Activated CD8-positive, alpha-beta memory T cell treated with anti-CD3 and anti-CD28 coated beads, Interleukin-2, amount 10 ng/mL, durations not matched to agents 7 days and 5 days (primary cell): Measurements from ENCODE around the gene RING1. TPM values are rescaled to one million over a fixed set of nuclear protein-coding genes. Genes with fewer than 3 reads are reported as not detected.

ENCODE experiments used
- ATAC-seq: fragments of 150-1000 bp; cut with Tn5 transposase; one replicate; pipeline ENCODE4 v1.10.0; 2021; ENCODE audit warnings: moderate library complexity
- CTCF ChIA-PET: fragments of 350-600 bp; sonication (Branson Sonifier 250); formaldehyde crosslinking; loops from one replicate; lab custom pipeline; 2021; ENCODE audit warnings: antibody characterized with exemption; lab: Charles Lee
- DNase-seq: peaks from one replicate; pipeline ENCODE4 v3.0.0-alpha.2; 2020
- H3K27ac Mint-ChIP-seq: one replicate; pipeline ENCODE4 v1.8.0; 2021; ENCODE audit warnings: mild to moderate bottlenecking, mixed read lengths
- H3K27me3 Mint-ChIP-seq: one replicate; pipeline ENCODE4 v1.8.0; 2021; ENCODE audit warnings: mixed read lengths
- H3K36me3 Mint-ChIP-seq: one replicate; pipeline ENCODE4 v1.8.0; 2021; ENCODE audit warnings: mild to moderate bottlenecking, mixed read lengths
- H3K4me1 Mint-ChIP-seq: one replicate; pipeline ENCODE4 v1.8.0; 2021; ENCODE audit warnings: mixed read lengths
- H3K4me3 Mint-ChIP-seq: one replicate; pipeline ENCODE4 v1.8.0; 2021; ENCODE audit warnings: mild to moderate bottlenecking, moderate library complexity, mixed read lengths
- H3K9me3 Mint-ChIP-seq: one replicate; pipeline ENCODE4 v1.8.0; 2022; ENCODE audit warnings: low read depth, mixed read lengths
- total RNA-seq, 2 experiments: library from RNA; stranded (reverse); gene quantifications; one replicate each; pipeline ENCODE4 v1.2.3, GENCODE V29; 2021

The RING1 gene
- total RNA-seq, 2 experiments from 2014 or later = 32.6 to 37.8 TPM

DNA sequence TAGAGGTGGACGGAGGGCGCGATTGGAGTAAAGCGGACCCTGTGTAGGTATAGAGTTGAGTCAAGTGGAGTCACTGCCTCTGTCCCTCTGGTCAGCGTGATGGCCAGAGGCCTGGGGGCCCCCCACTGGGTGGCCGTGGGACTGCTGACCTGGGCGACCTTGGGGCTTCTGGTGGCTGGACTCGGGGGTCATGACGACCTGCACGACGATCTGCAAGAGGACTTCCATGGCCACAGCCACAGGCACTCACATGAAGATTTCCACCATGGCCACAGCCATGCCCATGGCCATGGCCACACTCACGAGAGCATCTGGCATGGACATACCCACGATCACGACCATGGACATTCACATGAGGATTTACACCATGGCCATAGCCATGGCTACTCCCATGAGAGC, 7.2 kb upstream of the RING1 start:
- peaks cover 32% of the 10 kb centered on the region for H3K36me3 Mint-ChIP-seq
- peak overlapping the region; percentile 99 for H3K4me3 Mint-ChIP-seq
- no peaks in the 10 kb centered on the region for H3K9me3 Mint-ChIP-seq
- H3K27ac Mint-ChIP-seq = peak overlapping the region; percentile 97
- DNase-seq (no peak), ATAC-seq (no peak)
- H3K4me1 Mint-ChIP-seq = peaks cover 72% of the 10 kb centered on the region
- CTCF ChIA-PET = no interaction called here
- no peaks in the 10 kb centered on the region for H3K27me3 Mint-ChIP-seq

- CTCF ChIA-PET = no interaction called here
- Mint-ChIP-seq H3K9me3 (no peaks in the 10 kb centered on the region), H3K27me3 (no peaks in the 10 kb centered on the region), H3K4me1 (peaks cover 79% of the 10 kb centered on the region), H3K36me3 (peaks cover 28% of the 10 kb centered on the region), H3K4me3 (peak overlapping the region; percentile 99), H3K27ac (peak overlapping the region; percentile 97)
- no peak for DNase-seq
- ATAC-seq = no peak
These were observed 6.4 kb upstream of the RING1 start for GRCh38 chr6:33201935-33202334.

GRCh38 chr6:33202799-33203198, 5.5 kb upstream of the RING1 start:
- Mint-ChIP-seq H3K27me3 (no peaks in the 10 kb centered on the region), H3K4me3 (peak overlapping the region; percentile 16), H3K4me1 (peaks cover 74% of the 10 kb centered on the region), H3K9me3 (no peaks in the 10 kb centered on the region), H3K27ac (peak overlapping the region; percentile 29), H3K36me3 (peaks cover 28% of the 10 kb centered on the region)
- DNase-seq (peak; percentile 40), ATAC-seq (no peak)
- CTCF ChIA-PET = interaction anchor here (1.1 kb wide), 1 partner anchor 45 kb away, joined by 4 read pairs; no protein-coding TSS in a partner anchor

- Mint-ChIP-seq H3K9me3 (no peaks in the 10 kb centered on the region), H3K4me3 (peak overlapping the region; percentile 82), H3K27me3 (no peaks in the 10 kb centered on the region), H3K4me1 (peaks cover 66% of the 10 kb centered on the region), H3K27ac (no peak overlapping the region), H3K36me3 (peaks cover 28% of the 10 kb centered on the region)
- CTCF ChIA-PET = interaction anchor here (1.1 kb wide), 1 partner anchor 44 kb away, joined by 4 read pairs; no protein-coding TSS in a partner anchor
- DNase-seq (no peak), ATAC-seq (no peak)
These were observed 4.7 kb upstream of the RING1 start for GRCh38 chr6:33203443-33204164.

DNA sequence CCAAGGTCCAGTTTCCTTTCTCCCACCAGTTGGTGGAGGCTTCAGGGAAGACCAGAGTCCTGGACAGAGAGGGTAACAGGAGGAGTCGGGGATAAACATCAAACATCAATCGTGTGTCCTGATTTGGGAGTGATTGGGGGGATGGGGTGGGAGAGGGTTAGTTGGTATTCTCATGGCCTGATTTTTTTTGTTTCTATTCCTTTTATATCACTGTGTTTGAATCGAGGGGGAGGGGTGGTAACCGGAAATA, 4.2 kb upstream of the RING1 start:
- Mint-ChIP-seq H3K27me3 (no peaks in the 10 kb centered on the region), H3K36me3 (peaks cover 26% of the 10 kb centered on the region)
- CTCF ChIA-PET = interaction anchor here (1.0 to 2.4 kb wide), 3 partner anchors 45 to 358 kb away, joined by 3 to 22 read pairs (median 3); no protein-coding TSS in a partner anchor

DNA sequence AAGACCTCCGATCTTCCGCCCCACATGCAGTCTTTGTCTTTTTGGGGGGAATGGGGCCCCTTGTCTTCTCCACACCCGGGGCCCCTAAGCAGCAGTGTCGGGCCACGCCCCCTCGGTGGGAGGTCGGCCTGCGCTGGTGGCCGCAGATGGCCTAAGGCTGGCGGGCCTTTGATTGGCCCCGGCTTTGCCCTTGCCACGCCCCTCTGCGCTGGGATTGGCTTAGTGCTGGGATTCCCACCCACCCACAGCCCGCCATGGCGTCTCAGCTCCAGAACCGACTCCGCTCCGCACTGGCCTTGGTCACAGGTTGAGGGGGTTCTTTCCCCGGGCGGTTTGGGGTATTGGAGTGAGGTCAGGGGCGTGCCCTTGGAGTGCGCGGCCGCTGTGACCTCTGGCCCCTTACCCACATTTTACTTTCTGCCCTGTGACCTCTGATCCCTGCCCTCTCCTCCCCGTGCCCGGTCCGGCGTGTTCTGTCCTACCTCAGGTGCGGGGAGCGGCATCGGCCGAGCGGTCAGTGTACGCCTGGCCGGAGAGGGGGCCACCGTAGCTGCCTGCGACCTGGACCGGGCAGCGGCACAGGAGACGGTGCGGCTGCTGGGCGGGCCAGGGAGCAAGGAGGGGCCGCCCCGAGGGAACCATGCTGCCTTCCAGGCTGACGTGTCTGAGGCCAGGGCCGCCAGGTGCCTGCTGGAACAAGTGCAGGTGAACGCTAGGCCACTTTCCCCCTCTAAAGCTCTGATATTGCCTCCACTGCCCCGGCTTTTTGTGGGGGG, 3.7 kb upstream of the RING1 start, which contains the start of gene HSD17B8:
Gene HSD17B8 (plus strand): TSS at position 241 of the 776 bp plus-strand sequence. CDS start 14 bp downstream, at position 255.
- no peaks in the 10 kb centered on the region for H3K27me3 Mint-ChIP-seq
- H3K36me3 Mint-ChIP-seq = peaks cover 30% of the 10 kb centered on the region
- peak within 1 kb of the TSS; percentile 82 for H3K4me3 Mint-ChIP-seq
- peak within 1 kb of the TSS; percentile 94 for H3K27ac Mint-ChIP-seq
- peaks cover 66% of the 10 kb centered on the region for H3K4me1 Mint-ChIP-seq
- ATAC-seq = peak; percentile 71
- no peaks in the 10 kb centered on the region for H3K9me3 Mint-ChIP-seq
- CTCF ChIA-PET = interaction anchor here (1.0 to 2.4 kb wide), 4 partner anchors 43 to 359 kb away, joined by 3 to 22 read pairs (median 4); no protein-coding TSS in a partner anchor
- peak; percentile 96 for DNase-seq

More for the DNA sequence above, 4.2 kb upstream of the RING1 start:
- H3K4me1 Mint-ChIP-seq = peaks cover 66% of the 10 kb centered on the region
- H3K27ac Mint-ChIP-seq = peak overlapping the region; percentile 41
- DNase-seq (no peak), ATAC-seq (no peak)
- peak overlapping the region; percentile 82 for H3K4me3 Mint-ChIP-seq
- H3K9me3 Mint-ChIP-seq = no peaks in the 10 kb centered on the region

- H3K4me1 Mint-ChIP-seq = peaks cover 65% of the 10 kb centered on the region
- peak; percentile 24 for ATAC-seq
- CTCF ChIA-PET = interaction anchor here (1.1 to 2.4 kb wide), 3 partner anchors 44 to 359 kb away, joined by 3 to 22 read pairs (median 4); no protein-coding TSS in a partner anchor
These were observed 2.9 kb upstream of the RING1 start for GRCh38 chr6:33205191-33206026.

DNA sequence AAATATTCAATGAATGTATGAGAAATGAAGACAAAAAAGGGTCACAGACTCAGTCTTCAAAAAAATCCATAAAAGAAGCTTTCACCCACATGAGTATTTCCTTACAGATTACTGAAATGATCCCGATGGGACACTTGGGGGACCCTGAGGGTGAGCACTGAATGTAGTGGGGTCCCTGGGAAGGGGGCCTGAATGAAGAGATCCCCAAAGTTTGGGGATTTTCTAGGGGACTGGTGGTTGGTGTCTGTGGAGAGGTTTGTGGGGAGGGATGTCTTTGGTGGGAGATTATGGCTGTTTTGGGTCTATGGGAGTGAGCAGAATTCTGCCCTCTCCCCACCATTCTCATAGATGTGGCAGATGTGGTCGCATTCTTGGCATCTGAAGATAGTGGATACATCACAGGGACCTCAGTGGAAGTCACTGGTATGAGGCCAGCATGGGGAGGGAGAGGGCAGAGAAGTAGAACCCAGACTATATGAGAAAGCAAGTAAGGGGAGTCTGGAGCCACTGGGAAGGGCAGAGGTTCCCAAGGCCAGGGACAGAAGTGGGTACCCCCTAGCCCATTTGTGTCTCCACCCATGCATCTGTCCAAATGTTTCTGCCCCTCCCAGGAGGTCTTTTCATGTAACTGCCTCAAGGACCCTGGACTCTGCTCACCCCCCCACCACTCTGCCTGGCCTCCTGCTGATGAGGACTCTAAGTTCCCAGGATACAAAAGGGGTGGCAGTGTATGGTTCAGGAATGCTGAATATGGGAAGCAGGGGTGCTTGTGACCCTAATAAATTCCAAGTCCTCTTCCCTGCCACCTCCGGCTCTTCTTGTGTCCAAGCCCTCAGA, 2.1 kb upstream of the RING1 start:
- H3K36me3 Mint-ChIP-seq = peaks cover 30% of the 10 kb centered on the region
- CTCF ChIA-PET = interaction anchor here (2.4 to 4.2 kb wide), 2 partner anchors 43 kb away, joined by 22 to 35 read pairs; no protein-coding TSS in a partner anchor
- no peaks in the 10 kb centered on the region for H3K9me3 Mint-ChIP-seq
- H3K4me3 Mint-ChIP-seq = peak overlapping the region; percentile 82
- DNase-seq (no peak), ATAC-seq (no peak)
- peaks cover 64% of the 10 kb centered on the region for H3K4me1 Mint-ChIP-seq
- H3K27ac Mint-ChIP-seq = peak overlapping the region; percentile 94
- no peaks in the 10 kb centered on the region for H3K27me3 Mint-ChIP-seq

More at GRCh38 chr6:33205191-33206026, 2.9 kb upstream of the RING1 start:
- DNase-seq = peak; percentile 71
- H3K27me3 Mint-ChIP-seq = no peaks in the 10 kb centered on the region
- H3K36me3 Mint-ChIP-seq = peaks cover 33% of the 10 kb centered on the region
- H3K27ac Mint-ChIP-seq = peak overlapping the region; percentile 94
- peak overlapping the region; percentile 82 for H3K4me3 Mint-ChIP-seq
- H3K9me3 Mint-ChIP-seq = no peaks in the 10 kb centered on the region

- Mint-ChIP-seq H3K4me1 (peaks cover 58% of the 10 kb centered on the region), H3K36me3 (peaks cover 27% of the 10 kb centered on the region), H3K4me3 (peak overlapping the region; percentile 82), H3K27ac (no peak overlapping the region), H3K9me3 (no peaks in the 10 kb centered on the region), H3K27me3 (no peaks in the 10 kb centered on the region)
- ATAC-seq = no peak
- DNase-seq = no peak
- CTCF ChIA-PET = interaction anchor here (4.2 kb wide), 1 partner anchor 42 kb away, joined by 35 read pairs; no protein-coding TSS in a partner anchor
These were observed 1.3 kb upstream of the RING1 start for GRCh38 chr6:33206864-33207551.

DNA sequence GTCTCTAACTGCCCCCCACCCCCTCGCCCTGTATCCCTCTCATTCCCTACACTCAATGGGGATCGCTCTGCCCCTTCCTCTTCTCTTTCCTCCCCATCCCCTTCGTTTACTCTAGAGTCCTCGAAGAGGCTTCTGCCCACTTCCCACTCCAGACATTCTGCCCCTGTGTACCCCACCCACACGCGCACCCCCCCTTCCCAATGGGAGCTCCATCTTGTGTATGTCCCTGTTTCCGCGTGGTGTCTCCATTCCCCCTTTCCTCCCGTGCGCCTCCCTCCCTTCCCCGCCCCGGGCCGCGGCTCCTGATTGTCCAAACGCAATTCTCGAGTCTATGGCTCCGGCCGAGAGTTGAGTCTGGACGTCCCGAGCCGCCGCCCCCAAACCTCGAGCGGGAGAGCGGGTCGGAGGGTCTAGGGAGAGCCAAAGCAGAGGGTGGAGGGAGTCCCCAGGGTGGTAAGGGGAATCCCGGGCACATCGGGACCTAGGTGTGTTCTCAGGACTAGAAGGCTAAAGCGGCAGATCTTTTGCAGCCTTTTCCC, 679 bp upstream of the RING1 start:
- peaks cover 3% of the 10 kb centered on the region for H3K27me3 Mint-ChIP-seq
- H3K4me3 Mint-ChIP-seq = peak overlapping the region; percentile 82
- peaks cover 55% of the 10 kb centered on the region for H3K4me1 Mint-ChIP-seq
- H3K9me3 Mint-ChIP-seq = no peaks in the 10 kb centered on the region
- CTCF ChIA-PET = interaction anchor here (2.3 to 4.2 kb wide), 3 partner anchors 9 to 46 kb away, joined by 8 to 35 read pairs (median 10); no protein-coding TSS in a partner anchor
- ATAC-seq = no peak
- peak overlapping the region; percentile 84 for H3K27ac Mint-ChIP-seq
- peak; percentile 44 for DNase-seq
- peaks cover 25% of the 10 kb centered on the region for H3K36me3 Mint-ChIP-seq

GRCh38 chr6:33209856-33210255, 1.6 kb downstream of the RING1 start:
- Mint-ChIP-seq H3K27ac (no peak overlapping the region), H3K36me3 (peaks cover 18% of the 10 kb centered on the region), H3K9me3 (no peaks in the 10 kb centered on the region), H3K4me1 (peaks cover 49% of the 10 kb centered on the region), H3K27me3 (peaks cover 23% of the 10 kb centered on the region), H3K4me3 (no peak overlapping the region)
- CTCF ChIA-PET = interaction anchor here (2.3 to 4.2 kb wide), 3 partner anchors 11 to 48 kb away, joined by 8 to 35 read pairs (median 10); no protein-coding TSS in a partner anchor
- DNase-seq (no peak), ATAC-seq (no peak)
